HepG2 (cell line): ENCODE data around the gene STX1B. TPM values are rescaled to one million over a fixed set of nuclear protein-coding genes. Genes with fewer than 3 reads are reported as not detected.

Experiments
- CC2D1A ChIP-seq: sonication (generic); formaldehyde crosslinking; IDR thresholded peaks from 2 replicates; pipeline ENCODE4 v1.8.1; 2023; ENCODE audit warnings: mild to moderate bottlenecking, missing genetic modification reagents
- ETS1 ChIP-seq: sonication (generic); formaldehyde crosslinking; IDR thresholded peaks from 2 replicates; pipeline ENCODE4 v1.4.0; 2020; ENCODE audit warnings: missing genetic modification reagents
- GRHL1 ChIP-seq: sonication (generic); formaldehyde crosslinking; conservative IDR thresholded peaks from 2 replicates; pipeline ENCODE4 v1.8.0; 2022; ENCODE audit warnings: missing genetic modification reagents
- HNF1A ChIP-seq, 2 experiments: sonication (generic) in 1 of 2; formaldehyde crosslinking in 1 of 2; IDR thresholded peaks; 2 replicates each; pipeline versions ENCODE4 v1.4.0 to v1.6.1; 2016 to 2020; ENCODE audit warnings: borderline replicate concordance in 1 of 2, low read depth in 1 of 2, mild to moderate bottlenecking in 1 of 2, missing genetic modification reagents in 1 of 2
- ISX ChIP-seq: sonication (generic); formaldehyde crosslinking; conservative IDR thresholded peaks from 2 replicates; pipeline ENCODE4 v1.5.0; 2020; ENCODE audit warnings: missing genetic modification reagents
- KLF6 ChIP-seq: IDR thresholded peaks from 2 replicates; pipeline ENCODE4 v1.8.0; 2016; ENCODE audit warnings: missing biosample characterization, missing genetic modification reagents
- MEF2D ChIP-seq: sonication (generic); formaldehyde crosslinking; IDR thresholded peaks from 2 replicates; pipeline ENCODE4 v1.5.1; 2020; ENCODE audit warnings: mild to moderate bottlenecking, missing genetic modification reagents
- NFE2L2 ChIP-seq: fragments of 150-350 bp; IDR thresholded peaks from 2 replicates; pipeline ENCODE4 v1.6.1; 2014; ENCODE audit warnings: low read length
- PHF5A ChIP-seq: IDR thresholded peaks from one replicate; pipeline ENCODE4 v1.6.1; 2018; ENCODE audit warnings: low read depth, missing genetic modification reagents; ENCODE audit not compliant: unreplicated experiment
- POLR2AphosphoS2 ChIP-seq: IDR thresholded peaks from 2 replicates; pipeline ENCODE4 v1.6.1; 2011; ENCODE audit warnings: low read depth, low read length, improper control_type of control experiment
- RXRB ChIP-seq: IDR thresholded peaks from 2 replicates; pipeline ENCODE4 v1.6.1; 2016; ENCODE audit warnings: borderline replicate concordance, missing genetic modification reagents, missing compliant biosample characterization
- SRSF9 ChIP-seq: fragments of 200-400 bp; formaldehyde crosslinking; IDR thresholded peaks from 2 replicates; pipeline ENCODE4 v1.6.1; 2018; ENCODE audit warnings: borderline replicate concordance, mild to moderate bottlenecking, low read depth, low read length; ENCODE audit not compliant: insufficient read depth, poor library complexity, severe bottlenecking
- ZBTB4 ChIP-seq: sonication (generic); formaldehyde crosslinking; IDR thresholded peaks from 2 replicates; pipeline ENCODE4 v1.4.0; 2020; ENCODE audit warnings: missing genetic modification reagents, mild to moderate bottlenecking, borderline replicate concordance
- ZFAT ChIP-seq: sonication (generic); formaldehyde crosslinking; conservative IDR thresholded peaks from 2 replicates; pipeline ENCODE4 v1.8.1; 2023; ENCODE audit warnings: missing genetic modification reagents, inconsistent platforms
- ZFP36L2 ChIP-seq: sonication (generic); formaldehyde crosslinking; IDR thresholded peaks from 2 replicates; pipeline ENCODE4 v1.4.0; 2020; ENCODE audit warnings: missing genetic modification reagents
- ZNF510 ChIP-seq: sonication (generic); formaldehyde crosslinking; IDR thresholded peaks from 2 replicates; pipeline ENCODE4 v1.4.0; 2020; ENCODE audit warnings: low read depth, mild to moderate bottlenecking, missing genetic modification reagents
- ZNF775 ChIP-seq: sonication (generic); formaldehyde crosslinking; IDR thresholded peaks from 2 replicates; pipeline ENCODE4 v1.4.0; 2020; ENCODE audit warnings: missing genetic modification reagents, mild to moderate bottlenecking, moderate library complexity, borderline replicate concordance
- ZSCAN20 ChIP-seq: sonication (generic); formaldehyde crosslinking; IDR thresholded peaks from 2 replicates; pipeline ENCODE4 v1.4.0; 2020; ENCODE audit warnings: missing genetic modification reagents, mild to moderate bottlenecking, borderline replicate concordance
- polyA plus RNA-seq, 8 experiments: library from polyadenylated mRNA; depleted of rRNA in 3 of 8; stranded (reverse) in 7 of 8; unstranded in 1 of 8; fragments of >200 nt; fragmentation: Illumina TruSeq in 4 of 8; extraction: Trizol in 4 of 8; gene quantifications; 2 replicates each; pipeline versions ENCODE4 v1.2.1 to v1.2.3, GENCODE V29; 2011 to 2016; ENCODE audit warnings: low read depth in 4 of 8, missing spikeins in 1 of 8, mixed read lengths in 1 of 8; ENCODE audit not compliant: insufficient read depth in 1 of 8
- total RNA-seq, 5 experiments: library from RNA; depleted of rRNA; stranded (reverse); fragments of >200 nt; fragmentation: Illumina TruSeq; extraction: Trizol; gene quantifications; 2 replicates each; pipeline ENCODE4 v1.2.3, GENCODE V29; 2016; ENCODE audit warnings: low read depth in 1 of 5

STX1B gene
- total and polyA plus RNA-seq, 2 of the 13 experiments (the other 11 are each of a cell fraction or from before 2014, with no cell fraction given) = 2.1 to 3.0 TPM

- TF ChIP-seq HNF1A (IDR thresholded peaks at IDR 0.05; ENCODE audit: low read depth) = no peak
- TF ChIP-seq HNF1A (CRISPR knock-in tag; IDR thresholded peaks at IDR 0.05; ENCODE audit: borderline replicate concordance) = no peak; the same call in 1 of the 2 replicates
- TF ChIP-seq ZSCAN20 (CRISPR knock-in tag) = no peak
- no peak for TF ChIP-seq ZFP36L2 (CRISPR knock-in tag)
- no peak; the same call in 1 of the 2 replicates for TF ChIP-seq MEF2D (CRISPR knock-in tag)
- no peak for TF ChIP-seq SRSF9
- TF ChIP-seq KLF6 (CRISPR knock-in tag) = no peak
- no peak for TF ChIP-seq ZBTB4 (CRISPR knock-in tag)
- TF ChIP-seq ZNF775 (CRISPR knock-in tag) = no peak
- no peak for TF ChIP-seq RXRB (CRISPR knock-in tag)
- no peak for TF ChIP-seq ZNF510 (CRISPR knock-in tag)
- no peak for TF ChIP-seq POLR2AphosphoS2
- TF ChIP-seq NFE2L2 = no peak
- TF ChIP-seq PHF5A (CRISPR knock-in tag) = no peak
- no peak for TF ChIP-seq CC2D1A (CRISPR knock-in tag)
- no peak for TF ChIP-seq ISX (CRISPR knock-in tag)
- no peak for TF ChIP-seq ZFAT (CRISPR knock-in tag)
- TF ChIP-seq ETS1 (CRISPR knock-in tag) = no peak
- no peak for TF ChIP-seq GRHL1
Measured at GRCh38 chr16:30941600-30942425, 68.6 kb downstream of the STX1B start (continued).
